ENCODE measurements around the gene SPANXN2. TPM values are rescaled to one million over a fixed set of nuclear protein-coding genes. Genes with fewer than 3 reads are reported as not detected.

SPANXN2 gene
- total and polyA plus RNA-seq, 5 donors from 2014 or later = not detected

- ATAC-seq (ENCODE audit: low read depth in 2 of 2) (no peak), DNase-seq (no peak)
- Mint-ChIP-seq H3K4me3 (no peak overlapping the region), H3K4me1 (no peaks in the 10 kb centered on the region), H3K9me3 (peaks cover 0 to 9% (median 4%) of the 10 kb centered on the region in 7 donors), H3K27ac (no peak overlapping the region), H3K27me3 (no peaks in the 10 kb centered on the region), H3K36me3 (no peaks in the 10 kb centered on the region)
- H3K27me3 ChIP-seq (ENCODE audit: control insufficient read depth, insufficient read depth, low read length) = no peaks in the 10 kb centered on the region
- no peak overlapping the region for H3K4me3 ChIP-seq (ENCODE audit: low read depth, low read length)
- no peak overlapping the region for H3K27ac ChIP-seq (ENCODE audit: insufficient read depth, low read length, poor library complexity, severe bottlenecking)
- H3K36me3 ChIP-seq (ENCODE audit: control insufficient read depth, insufficient read depth, low read length) = no peaks in the 10 kb centered on the region
- H3K4me1 ChIP-seq (ENCODE audit: control insufficient read depth, insufficient read depth, low read length, poor library complexity, severe bottlenecking) = no peaks in the 10 kb centered on the region
- H3K9me3 ChIP-seq (ENCODE audit: control insufficient read depth in 2 of 2, low read length in 2 of 2) = peaks cover 0 to 5% of the 10 kb centered on the region in 2 experiments
Measured at GRCh38 chrX:143701460-143701859, 19.1 kb downstream of the SPANXN2 start.

DNA sequence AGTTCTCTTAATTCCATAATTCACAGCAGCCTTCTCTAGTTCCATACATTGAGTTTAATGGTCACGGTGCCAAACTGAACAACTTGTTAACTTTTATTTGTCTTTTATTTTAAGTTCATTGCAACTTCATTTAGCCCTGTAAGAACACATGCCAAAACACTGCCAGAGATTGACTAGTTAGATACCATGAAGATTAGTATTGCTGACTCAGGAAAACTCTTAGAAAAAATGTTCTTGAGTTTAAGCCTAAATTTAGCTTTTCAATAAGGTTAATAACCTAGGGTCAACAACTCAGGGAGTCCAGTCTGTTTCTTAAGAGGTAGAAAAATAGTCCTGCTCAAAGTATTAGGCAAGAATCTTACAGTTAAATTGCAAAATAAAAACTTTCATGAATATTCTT lies 25.7 kb downstream of the SPANXN2 start:
- Mint-ChIP-seq H3K36me3 (no peaks in the 10 kb centered on the region), H3K27me3 (no peaks in the 10 kb centered on the region), H3K27ac (no peak overlapping the region), H3K4me1 (no peaks in the 10 kb centered on the region), H3K9me3 (peaks cover 0 to 5% (median 3%) of the 10 kb centered on the region in 7 donors), H3K4me3 (no peak overlapping the region)
- H3K4me3 ChIP-seq (ENCODE audit: low read depth, low read length) = no peak overlapping the region
- no peaks in the 10 kb centered on the region for H3K27me3 ChIP-seq (ENCODE audit: control insufficient read depth, insufficient read depth, low read length)
- no peak overlapping the region for H3K27ac ChIP-seq (ENCODE audit: insufficient read depth, low read length, poor library complexity, severe bottlenecking)
- ATAC-seq (ENCODE audit: low read depth in 2 of 2) = no peak
- no peaks in the 10 kb centered on the region for H3K36me3 ChIP-seq (ENCODE audit: control insufficient read depth, insufficient read depth, low read length)
- DNase-seq = no peak
- H3K9me3 ChIP-seq (ENCODE audit: control insufficient read depth in 2 of 2, low read length in 2 of 2) = peaks cover 0 to 3% of the 10 kb centered on the region in 2 experiments
- no peaks in the 10 kb centered on the region for H3K4me1 ChIP-seq (ENCODE audit: control insufficient read depth, insufficient read depth, low read length, poor library complexity, severe bottlenecking)

- Mint-ChIP-seq H3K9me3 (peaks cover 0 to 2% (median 0%) of the 10 kb centered on the region in 7 donors), H3K4me1 (no peaks in the 10 kb centered on the region), H3K36me3 (no peaks in the 10 kb centered on the region), H3K27ac (no peak overlapping the region), H3K4me3 (peak overlapping the region in 1 of 4 donors; percentile 32), H3K27me3 (no peaks in the 10 kb centered on the region)
- Histone ChIP-seq H3K36me3 (ENCODE audit: control insufficient read depth, insufficient read depth, low read length) (no peaks in the 10 kb centered on the region), H3K27me3 (ENCODE audit: control insufficient read depth, insufficient read depth, low read length) (no peaks in the 10 kb centered on the region), H3K4me1 (ENCODE audit: control insufficient read depth, insufficient read depth, low read length, poor library complexity, severe bottlenecking) (no peaks in the 10 kb centered on the region), H3K27ac (ENCODE audit: insufficient read depth, low read length, poor library complexity, severe bottlenecking) (no peak overlapping the region), H3K9me3 (ENCODE audit: control insufficient read depth in 2 of 2, low read length in 2 of 2) (no peaks in the 10 kb centered on the region), H3K4me3 (ENCODE audit: low read depth, low read length) (no peak overlapping the region)
- DNase-seq = no peak
- ATAC-seq (ENCODE audit: low read depth in 2 of 2) = no peak
Measured at GRCh38 chrX:143683486-143683885, 37.1 kb downstream of the SPANXN2 start.

DNA sequence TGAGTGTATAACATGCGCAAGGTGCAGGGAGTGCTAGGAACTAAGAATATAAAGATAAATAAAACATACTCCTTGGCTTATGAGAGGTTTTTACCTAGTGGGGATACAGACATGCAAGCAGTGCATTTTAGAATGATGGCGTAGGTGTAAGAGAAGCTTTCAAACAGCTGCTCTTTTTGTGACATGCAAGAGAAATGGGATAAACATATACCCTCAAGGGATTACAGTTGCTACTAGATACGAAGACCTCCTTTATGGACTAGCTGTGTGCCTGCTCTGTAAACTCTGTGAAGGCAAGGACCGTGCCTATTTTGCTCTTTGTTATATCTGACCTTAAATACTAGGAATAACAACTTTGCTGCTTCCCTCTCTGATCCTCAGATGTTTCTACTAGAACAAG lies 45.6 kb downstream of the SPANXN2 start:
- H3K9me3 Mint-ChIP-seq = peaks cover 0 to 4% (median 3%) of the 10 kb centered on the region in 7 donors
- no peak for ATAC-seq (ENCODE audit: low read depth in 2 of 2)
- H3K4me3 Mint-ChIP-seq = no peak overlapping the region
- no peak overlapping the region for H3K4me3 ChIP-seq (ENCODE audit: low read depth, low read length)
- no peak overlapping the region for H3K27ac Mint-ChIP-seq
- H3K27me3 Mint-ChIP-seq = no peaks in the 10 kb centered on the region
- H3K27me3 ChIP-seq (ENCODE audit: control insufficient read depth, insufficient read depth, low read length) = no peaks in the 10 kb centered on the region
- H3K36me3 ChIP-seq (ENCODE audit: control insufficient read depth, insufficient read depth, low read length) = no peaks in the 10 kb centered on the region
- DNase-seq = no peak
- H3K4me1 Mint-ChIP-seq = no peaks in the 10 kb centered on the region
- H3K9me3 ChIP-seq (ENCODE audit: control insufficient read depth in 2 of 2, low read length in 2 of 2) = no peaks in the 10 kb centered on the region
- no peak overlapping the region for H3K27ac ChIP-seq (ENCODE audit: insufficient read depth, low read length, poor library complexity, severe bottlenecking)
- no peaks in the 10 kb centered on the region for H3K36me3 Mint-ChIP-seq
- no peaks in the 10 kb centered on the region for H3K4me1 ChIP-seq (ENCODE audit: control insufficient read depth, insufficient read depth, low read length, poor library complexity, severe bottlenecking)

- Histone ChIP-seq H3K9me3 (ENCODE audit: control insufficient read depth in 2 of 2, low read length in 2 of 2) (no peaks in the 10 kb centered on the region), H3K4me1 (ENCODE audit: control insufficient read depth, insufficient read depth, low read length, poor library complexity, severe bottlenecking) (no peaks in the 10 kb centered on the region), H3K4me3 (ENCODE audit: low read depth, low read length) (no peak overlapping the region), H3K27me3 (ENCODE audit: control insufficient read depth, insufficient read depth, low read length) (no peaks in the 10 kb centered on the region), H3K36me3 (ENCODE audit: control insufficient read depth, insufficient read depth, low read length) (no peaks in the 10 kb centered on the region), H3K27ac (ENCODE audit: insufficient read depth, low read length, poor library complexity, severe bottlenecking) (no peak overlapping the region)
- DNase-seq (no peak), ATAC-seq (ENCODE audit: low read depth in 2 of 2) (no peak)
- Mint-ChIP-seq H3K36me3 (no peaks in the 10 kb centered on the region), H3K9me3 (peaks cover 0 to 4% (median 0%) of the 10 kb centered on the region in 7 donors), H3K27me3 (no peaks in the 10 kb centered on the region), H3K4me1 (no peaks in the 10 kb centered on the region), H3K27ac (no peak overlapping the region), H3K4me3 (no peak overlapping the region)
Measured at GRCh38 chrX:143669395-143669794, 51.2 kb downstream of the SPANXN2 start.

DNA sequence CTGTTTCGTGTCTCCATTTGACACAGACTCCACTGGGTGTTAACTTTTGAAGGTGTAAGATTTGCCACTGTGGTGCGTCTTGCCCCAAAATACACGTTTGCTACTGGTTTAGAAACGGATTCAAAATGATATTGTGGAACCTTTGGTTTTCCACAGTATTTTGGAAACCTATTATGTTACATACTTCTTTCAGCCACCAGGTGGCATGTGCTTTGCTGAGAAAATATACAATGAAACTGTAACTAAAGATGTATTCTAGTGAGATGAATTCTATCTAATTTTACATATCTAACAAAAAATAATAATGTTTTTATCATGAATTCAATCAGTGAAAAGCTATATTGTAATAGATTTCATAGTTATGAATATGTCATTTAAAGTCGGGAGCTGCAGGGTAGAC lies 56.2 kb downstream of the SPANXN2 start:
- no peaks in the 10 kb centered on the region for H3K27me3 ChIP-seq (ENCODE audit: control insufficient read depth, insufficient read depth, low read length)
- no peak overlapping the region for H3K27ac ChIP-seq (ENCODE audit: insufficient read depth, low read length, poor library complexity, severe bottlenecking)
- H3K9me3 ChIP-seq (ENCODE audit: control insufficient read depth in 2 of 2, low read length in 2 of 2) = no peaks in the 10 kb centered on the region
- no peaks in the 10 kb centered on the region for H3K36me3 ChIP-seq (ENCODE audit: control insufficient read depth, insufficient read depth, low read length)
- H3K9me3 Mint-ChIP-seq = peaks cover 0 to 3% (median 0%) of the 10 kb centered on the region in 7 donors
- H3K27ac Mint-ChIP-seq = no peak overlapping the region
- H3K4me3 ChIP-seq (ENCODE audit: low read depth, low read length) = no peak overlapping the region
- no peak overlapping the region for H3K4me3 Mint-ChIP-seq
- no peaks in the 10 kb centered on the region for H3K4me1 ChIP-seq (ENCODE audit: control insufficient read depth, insufficient read depth, low read length, poor library complexity, severe bottlenecking)
- H3K4me1 Mint-ChIP-seq = no peaks in the 10 kb centered on the region
- no peaks in the 10 kb centered on the region for H3K36me3 Mint-ChIP-seq
- peak in 1 of 3 donors; percentile 1 for DNase-seq
- ATAC-seq (ENCODE audit: low read depth in 2 of 2) = no peak
- no peaks in the 10 kb centered on the region for H3K27me3 Mint-ChIP-seq

- H3K9me3 ChIP-seq (ENCODE audit: control insufficient read depth in 2 of 2, low read length in 2 of 2) = no peaks in the 10 kb centered on the region
- Mint-ChIP-seq H3K27me3 (no peaks in the 10 kb centered on the region), H3K27ac (no peak overlapping the region), H3K4me1 (no peaks in the 10 kb centered on the region), H3K4me3 (no peak overlapping the region), H3K9me3 (peaks cover 0 to 3% (median 0%) of the 10 kb centered on the region in 7 donors), H3K36me3 (no peaks in the 10 kb centered on the region)
- DNase-seq = no peak
- no peaks in the 10 kb centered on the region for H3K36me3 ChIP-seq (ENCODE audit: control insufficient read depth, insufficient read depth, low read length)
- no peaks in the 10 kb centered on the region for H3K4me1 ChIP-seq (ENCODE audit: control insufficient read depth, insufficient read depth, low read length, poor library complexity, severe bottlenecking)
- ATAC-seq (ENCODE audit: low read depth in 2 of 2) = no peak
- H3K4me3 ChIP-seq (ENCODE audit: low read depth, low read length) = no peak overlapping the region
- H3K27me3 ChIP-seq (ENCODE audit: control insufficient read depth, insufficient read depth, low read length) = no peaks in the 10 kb centered on the region
- H3K27ac ChIP-seq (ENCODE audit: insufficient read depth, low read length, poor library complexity, severe bottlenecking) = no peak overlapping the region
Measured at GRCh38 chrX:143663755-143664154, 56.8 kb downstream of the SPANXN2 start.

Data from CD4-positive, CD25-positive, alpha-beta regulatory T cell (primary cell).